Islet of Langerhans (tissue), 1 donor: ENCODE results near the gene LRMDA.
A peak's percentile ranks its signal among the peaks of the same experiment; 100 is the strongest.

Experiments used
- FAIRE-seq: peaks from one replicate; lab custom pipeline; 2011; peaks lifted over from hg19 to GRCh38; lab: Jason Lieb, UNC

LRMDA gene

DNA sequence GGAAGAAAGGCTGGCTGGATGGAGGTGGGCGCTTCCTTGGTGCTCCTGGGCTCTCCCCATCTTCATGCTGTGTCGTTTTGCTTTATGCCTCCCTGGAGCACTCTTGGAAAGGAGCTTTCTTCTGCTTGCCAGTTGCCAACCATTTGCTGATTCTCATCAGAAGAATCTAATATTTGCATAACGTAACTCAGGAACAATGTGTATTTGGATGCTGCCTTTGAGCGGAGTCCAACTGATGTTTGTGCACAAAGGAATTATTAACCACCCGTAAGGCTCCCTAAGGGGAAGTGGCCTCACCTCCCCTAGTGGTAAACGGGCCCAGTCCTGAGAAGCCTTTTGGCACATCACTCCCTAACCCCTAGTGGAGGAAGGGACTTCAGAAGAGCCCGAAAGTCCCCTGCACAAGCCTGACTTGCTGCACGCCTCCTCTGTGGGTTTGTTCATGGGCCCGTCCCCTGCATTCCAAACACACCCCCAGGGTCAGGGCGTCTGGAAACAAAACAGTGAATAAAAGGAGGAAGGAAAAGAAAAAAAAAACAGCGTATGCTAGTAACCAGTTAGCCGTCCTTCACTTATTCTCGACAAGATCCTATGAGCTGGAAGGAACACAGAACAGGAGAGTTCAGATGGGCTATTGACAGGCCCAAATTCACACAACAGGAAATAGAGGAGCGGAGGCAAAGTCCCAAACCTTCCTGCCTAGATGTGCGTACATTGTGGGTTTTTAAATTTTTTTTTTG is 602.2 kb downstream of the LRMDA start:
- no peak for FAIRE-seq

DNA sequence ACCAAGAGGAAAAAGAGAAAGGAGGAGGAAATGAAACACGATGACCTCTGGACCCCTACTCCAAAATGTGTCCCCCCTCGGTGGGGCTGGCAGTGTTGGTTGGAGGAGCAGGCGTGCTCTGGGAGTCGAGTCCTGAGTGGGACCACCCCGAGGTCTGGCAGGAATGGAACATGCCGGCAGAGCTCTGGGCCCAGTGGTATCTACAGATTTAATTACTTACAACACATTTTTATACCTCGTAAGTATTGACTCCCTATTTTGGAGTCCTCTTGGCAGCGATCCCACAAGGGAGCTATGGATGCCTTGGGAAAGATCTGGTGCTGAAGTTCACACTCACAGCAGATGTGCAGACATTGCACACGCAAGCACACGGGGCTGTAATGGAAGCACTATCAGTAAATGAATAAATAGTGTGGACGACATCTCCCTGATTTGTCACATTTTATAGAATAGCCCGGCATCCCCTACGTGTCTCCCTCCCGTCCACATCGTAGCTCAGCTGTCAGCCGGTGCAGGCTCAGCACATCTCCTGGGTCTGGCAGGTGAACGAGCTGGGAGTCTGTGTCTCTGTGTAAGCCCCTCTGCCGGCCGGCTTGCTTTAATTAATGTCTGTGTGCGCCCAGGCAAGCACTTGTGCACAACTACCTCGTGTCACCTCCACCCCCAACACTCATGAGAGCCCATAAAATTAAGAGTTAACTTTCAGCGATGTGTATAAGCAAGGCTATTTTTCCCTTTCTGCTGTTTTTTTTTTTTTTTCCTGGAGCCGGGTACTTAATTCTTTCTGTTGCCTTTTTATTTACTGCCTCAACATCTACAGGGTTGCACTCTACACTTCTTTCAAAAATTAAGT is 603.2 kb downstream of the LRMDA start:
- FAIRE-seq, result no peak

DNA sequence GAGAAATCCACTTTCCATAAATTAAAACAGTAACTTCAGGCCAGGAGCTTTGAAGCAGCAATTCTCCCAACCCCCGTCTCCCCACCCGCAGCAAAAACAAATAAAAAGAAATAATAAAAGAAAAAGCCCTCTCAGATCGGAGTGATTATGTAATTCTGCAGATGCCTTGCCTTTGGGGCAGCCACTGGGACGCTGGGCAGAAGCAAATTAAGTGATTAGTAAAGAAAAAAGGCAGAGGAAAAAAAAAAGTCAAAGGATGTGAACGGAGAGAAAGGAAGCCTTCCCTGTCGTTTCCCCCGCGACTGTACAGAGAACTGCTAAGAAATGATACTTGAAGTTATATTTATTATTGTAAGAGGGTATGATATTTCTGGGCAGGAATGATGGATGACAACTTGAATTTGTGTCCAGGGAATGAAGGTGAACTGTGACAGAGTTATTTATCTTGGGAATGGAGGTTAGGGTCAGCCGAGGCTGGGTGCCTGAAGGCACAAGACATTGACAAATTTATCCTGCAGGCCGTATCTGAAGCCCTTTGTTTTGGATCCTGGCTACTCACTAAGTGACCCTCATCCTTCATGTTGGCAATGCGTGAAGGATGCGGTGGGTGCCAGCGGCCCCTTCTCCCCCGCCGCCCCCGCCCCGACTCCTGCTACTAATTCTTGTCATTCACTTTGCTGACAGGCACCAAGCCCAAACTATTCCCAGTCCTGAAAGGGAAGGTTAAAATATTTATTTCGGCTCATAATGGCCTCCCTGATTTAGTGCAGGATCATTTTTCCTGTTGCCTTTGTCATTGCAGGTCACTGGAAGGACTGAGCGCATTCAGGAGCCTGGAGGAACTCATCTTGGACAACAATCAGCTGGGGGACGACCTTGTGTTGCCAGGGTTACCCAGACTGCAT is 604.0 kb downstream of the LRMDA start:
- FAIRE-seq, result no peak

DNA sequence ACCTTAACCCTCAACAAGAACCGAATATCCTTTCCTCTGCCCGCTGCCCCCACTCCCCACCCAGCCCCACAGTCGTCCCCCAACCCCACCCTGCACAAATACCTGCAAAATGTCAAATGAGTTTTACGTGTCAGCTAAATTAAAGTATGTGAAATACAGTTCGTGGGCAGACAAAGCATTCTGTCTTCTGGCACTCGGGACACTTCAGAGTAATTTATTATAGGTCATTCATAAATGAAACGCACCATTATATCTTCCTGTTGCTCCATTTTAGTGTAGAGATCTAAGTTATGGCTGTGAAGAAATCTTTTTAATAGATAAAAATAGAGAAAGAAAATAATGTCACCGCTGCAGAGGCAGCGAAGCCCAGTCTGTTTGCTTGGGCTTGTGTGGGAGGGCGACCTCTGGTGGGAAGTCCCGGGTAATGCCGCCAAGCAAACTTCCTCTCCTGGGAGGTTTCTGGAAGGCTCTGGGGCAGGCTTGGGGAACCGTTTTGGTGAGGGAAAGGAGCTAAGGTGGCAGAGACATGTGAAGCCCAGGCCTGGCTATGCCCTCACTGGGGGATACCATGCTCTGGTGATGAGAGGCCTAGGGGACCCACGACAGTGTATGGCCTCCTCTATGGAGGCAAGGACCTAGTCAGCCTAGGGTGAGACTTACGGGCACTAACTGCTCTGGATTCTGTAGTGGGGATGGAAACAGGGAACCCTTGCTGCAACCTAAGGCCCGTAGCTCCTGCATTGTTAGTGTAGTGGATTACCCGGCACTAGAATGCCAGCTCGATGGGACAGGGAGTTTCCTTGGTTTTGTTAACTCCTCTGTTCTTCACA is 604.9 kb downstream of the LRMDA start:
- no peak for FAIRE-seq

DNA sequence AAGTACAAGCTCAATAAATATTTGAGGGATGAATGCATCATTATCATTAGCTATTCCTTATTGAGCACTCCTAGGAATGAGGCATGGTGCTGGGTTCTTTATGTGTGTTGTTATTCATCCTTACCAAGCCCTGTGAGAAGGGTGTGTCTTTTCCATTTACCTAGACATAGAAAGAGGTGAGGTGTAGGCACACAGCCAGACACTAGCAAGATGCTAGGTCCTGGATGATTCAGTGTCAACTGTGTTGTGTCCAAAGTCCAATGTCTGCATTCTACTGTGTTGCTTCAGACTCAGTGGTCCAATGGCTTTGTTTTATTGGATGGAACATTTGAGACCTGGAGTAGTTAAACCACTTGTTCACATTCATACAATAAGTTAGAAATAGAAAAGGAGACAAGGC is 605.5 kb downstream of the LRMDA start:
- FAIRE-seq, result no peak

DNA sequence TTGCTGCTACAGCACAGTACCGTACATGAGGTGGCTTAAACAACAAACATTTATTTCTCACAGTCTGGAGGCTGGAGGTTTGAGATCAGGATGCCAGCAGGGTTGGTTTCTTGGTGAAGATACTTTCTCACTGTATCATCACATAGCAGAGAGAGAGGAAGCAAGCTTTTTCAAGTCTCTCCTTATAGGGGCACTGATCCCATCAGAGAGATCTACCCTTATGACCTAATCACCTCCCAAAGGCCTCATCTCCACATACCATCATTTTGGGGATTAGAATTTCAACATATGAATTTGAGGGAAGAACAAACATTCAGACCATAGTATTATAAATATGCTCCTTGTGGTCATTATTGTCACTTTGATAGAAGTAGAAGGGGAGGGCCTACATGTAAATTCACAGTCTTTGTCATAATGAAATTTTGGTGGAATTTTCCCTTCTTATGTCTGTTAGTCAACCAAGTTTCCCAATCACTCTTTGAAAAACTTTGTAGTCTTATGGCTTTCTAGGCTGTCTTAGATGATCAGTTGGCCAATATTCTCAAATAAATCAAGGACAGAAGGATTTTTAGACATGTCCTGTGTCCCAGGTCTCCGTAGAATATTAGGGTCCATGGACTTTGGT is 606.2 kb downstream of the LRMDA start:
- FAIRE-seq, result no peak

DNA sequence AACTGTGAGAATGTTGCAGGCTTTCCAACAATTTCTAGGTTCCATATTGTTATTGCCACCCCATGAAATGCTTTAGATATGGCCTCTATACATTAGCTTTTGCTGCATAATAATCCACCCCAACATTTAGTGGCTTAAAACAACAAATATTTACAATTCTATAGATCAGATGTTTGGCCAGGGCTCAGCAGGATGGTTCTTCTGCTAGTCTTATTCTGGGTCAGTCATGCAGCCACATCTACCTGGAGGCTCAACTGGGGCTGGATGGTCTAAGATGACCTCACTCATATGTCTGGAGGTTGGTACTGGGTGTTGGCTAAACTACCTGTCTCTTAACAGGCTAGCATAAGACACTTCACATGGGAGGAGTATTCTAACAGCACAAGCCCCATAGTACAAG is 607.3 kb downstream of the LRMDA start:
- FAIRE-seq, result no peak

DNA sequence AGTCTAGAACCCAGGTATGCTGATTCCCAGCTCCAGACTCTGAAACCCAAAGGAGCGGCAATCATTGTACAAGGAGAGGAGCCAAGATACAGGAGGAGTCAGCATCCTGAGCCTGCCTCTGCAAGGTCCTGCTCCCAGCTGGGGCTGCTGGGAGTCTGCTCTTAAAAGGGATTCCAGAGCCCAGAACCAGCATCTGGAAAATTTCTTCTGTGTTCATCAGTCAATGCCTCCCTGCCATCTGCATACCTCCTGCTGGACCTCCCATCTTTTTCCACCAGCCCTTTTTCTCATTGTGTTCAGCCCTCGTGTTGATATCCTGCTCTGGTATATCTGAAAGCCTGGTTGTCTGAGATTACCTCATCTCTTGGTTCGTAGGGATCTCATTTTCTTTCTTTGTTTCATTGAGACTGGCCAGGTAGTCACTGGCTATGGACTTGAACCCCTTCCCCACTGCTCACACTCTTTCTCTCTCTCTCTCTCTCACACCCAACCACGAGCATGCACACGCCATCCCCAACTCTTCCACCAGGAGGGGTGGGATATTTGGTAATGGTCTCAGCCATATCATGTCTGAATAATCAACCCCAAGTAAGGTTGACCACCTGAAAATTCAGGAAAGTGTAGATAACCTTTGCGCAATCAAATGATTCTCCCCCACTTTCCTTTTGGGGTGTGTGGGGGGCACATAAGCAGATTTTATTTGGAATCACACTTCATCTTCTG is 608.8 kb downstream of the LRMDA start:
- no peak for FAIRE-seq

DNA sequence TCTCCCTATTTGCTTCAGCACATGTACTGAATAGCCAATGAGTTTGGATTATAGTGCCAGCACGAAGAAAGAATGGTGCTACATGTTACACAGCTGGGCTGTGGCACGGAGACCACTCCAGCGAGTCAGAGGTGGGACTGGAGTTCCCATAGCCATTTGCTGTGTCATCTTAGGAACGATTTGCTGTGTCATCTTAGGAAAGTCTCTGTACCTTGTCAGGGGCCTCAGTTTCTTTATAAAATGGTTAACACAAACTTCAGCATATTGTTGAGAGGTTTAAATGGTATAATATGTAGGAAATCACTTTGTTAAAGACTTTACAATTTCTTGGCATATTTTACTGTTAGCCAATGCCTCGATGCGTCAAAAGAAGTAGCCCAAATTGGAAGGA is 609.4 kb downstream of the LRMDA start:
- no peak for FAIRE-seq

DNA sequence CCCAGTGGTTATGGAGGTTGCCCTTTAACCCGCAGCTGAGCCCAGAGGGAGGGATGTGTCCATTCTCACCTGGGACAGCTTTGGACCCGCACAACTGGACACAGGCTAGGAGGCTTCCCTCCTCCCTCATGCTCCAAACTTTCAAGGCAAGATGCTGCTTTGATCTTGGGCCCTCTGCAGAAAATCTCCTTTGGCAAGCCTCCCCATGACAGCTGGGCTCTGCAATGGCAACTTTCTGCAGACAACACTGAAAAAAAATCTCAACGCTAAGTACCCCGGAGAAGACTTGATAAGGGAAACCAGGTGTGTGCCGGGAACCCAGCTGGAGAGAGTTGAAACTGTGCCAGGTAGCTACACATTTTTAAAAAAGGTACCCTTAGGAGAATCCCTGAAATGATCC is 610.1 kb downstream of the LRMDA start:
- no peak for FAIRE-seq

DNA sequence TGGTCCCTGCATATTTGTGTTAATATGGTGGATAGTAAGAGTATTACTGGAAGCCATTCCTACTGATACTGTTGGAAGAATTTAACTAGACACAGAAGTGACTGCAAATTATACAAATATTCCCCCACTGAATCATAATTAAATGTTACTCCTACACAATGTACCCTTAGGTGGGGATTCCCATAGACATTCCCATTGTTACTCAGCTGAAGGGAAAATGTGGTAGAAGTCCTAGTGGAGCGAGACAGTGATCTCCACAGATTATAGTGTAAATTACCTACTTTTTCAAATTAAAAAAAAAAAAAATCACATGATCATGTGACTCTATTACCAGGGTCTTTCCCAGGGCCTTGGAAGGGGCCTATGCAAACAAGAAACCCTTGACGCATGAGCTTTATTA is 611.8 kb downstream of the LRMDA start:
- no peak for FAIRE-seq

DNA sequence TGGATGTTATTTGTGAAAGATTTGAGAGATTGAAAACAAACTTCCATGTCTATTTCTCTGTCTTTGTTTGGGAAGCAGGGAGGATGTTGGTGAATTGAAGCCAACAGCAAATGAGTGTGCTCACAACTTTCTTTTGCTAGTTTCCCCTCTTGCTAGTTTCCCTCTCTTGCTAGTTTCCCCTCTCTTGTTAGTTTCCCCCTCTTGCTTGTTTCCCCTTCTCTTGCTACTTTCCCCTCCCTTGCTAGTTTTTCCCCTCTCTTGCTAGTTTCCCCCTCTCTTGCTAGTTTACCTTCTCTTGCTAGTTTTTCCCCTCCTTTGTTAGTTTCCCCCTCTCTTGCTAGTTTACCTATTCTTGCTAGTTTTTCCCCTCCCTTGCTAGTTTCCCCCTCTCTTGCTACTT is 613.3 kb downstream of the LRMDA start:
- no peak for FAIRE-seq

DNA sequence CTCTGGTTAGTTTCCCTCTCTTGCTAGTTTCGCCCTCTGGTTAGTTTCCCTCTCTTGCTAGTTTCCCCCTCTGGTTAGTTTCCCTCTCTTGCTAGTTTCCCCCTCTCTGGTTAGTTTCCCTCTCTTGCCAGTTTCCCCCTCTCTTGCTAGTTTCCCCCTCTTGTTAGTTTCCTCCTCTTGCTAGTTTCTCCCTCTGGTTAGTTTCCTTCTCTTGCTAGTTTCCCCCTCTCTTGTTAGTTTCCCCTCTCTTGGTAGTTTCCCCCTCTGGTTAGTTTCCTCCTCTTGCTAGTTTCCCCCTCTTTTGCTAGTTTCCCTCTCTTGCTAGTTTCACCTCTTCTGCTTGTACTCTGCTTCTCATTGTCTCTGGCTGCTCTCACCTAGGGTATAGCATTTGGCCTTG is 613.8 kb downstream of the LRMDA start:
- no peak for FAIRE-seq

DNA sequence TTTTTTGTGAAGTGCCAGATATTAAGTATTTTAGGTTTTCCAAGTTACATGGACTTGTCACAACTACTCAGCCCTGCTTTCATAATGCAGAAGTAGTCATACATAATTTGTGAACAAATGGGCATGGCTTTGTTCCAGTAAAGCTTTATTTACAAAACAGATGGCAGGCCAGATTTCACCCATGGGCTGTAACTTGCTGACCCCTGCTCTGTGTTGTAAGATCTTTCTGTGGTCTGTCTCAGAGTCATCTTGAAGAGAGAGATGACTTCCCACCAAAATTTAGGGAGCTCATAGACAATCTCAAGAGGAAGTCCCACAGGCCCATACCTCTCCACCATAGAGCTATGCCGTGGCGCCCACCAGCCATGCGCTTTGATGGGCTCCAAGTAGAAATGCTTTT is 616.1 kb downstream of the LRMDA start:
- no peak for FAIRE-seq

DNA sequence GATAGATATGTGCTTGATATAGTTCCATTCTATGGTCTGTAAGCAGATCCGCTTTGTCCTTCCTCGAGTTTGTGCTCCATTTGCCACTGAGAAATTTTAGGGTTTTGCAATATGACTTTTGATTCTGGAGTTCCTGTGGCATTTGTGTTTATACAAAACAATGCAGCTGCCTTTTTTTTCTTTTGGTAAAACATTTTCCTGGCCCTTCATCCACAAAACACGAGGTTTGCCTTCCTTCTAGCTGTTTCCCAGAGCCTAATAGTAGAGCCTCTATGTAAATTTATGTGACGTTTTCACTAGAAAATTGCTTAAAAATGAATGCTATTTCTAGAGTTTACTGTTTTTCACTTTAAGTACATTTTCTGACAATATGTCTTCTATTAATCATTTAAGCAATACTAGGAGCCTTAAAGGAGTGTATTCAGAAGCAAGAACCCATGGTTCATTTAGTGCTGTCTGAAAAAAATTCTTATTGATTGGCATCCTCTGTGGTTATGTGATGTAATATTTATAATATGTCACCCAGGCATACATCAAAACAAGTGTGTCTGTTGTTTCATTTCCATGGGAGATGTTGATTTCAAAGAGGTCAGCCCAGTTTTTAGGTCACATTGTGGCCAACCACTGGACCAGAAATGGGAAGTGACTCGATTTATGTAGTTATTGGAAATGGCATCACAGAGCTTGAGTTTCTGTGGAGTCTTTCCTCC is 618.3 kb downstream of the LRMDA start:
- FAIRE-seq, result no peak

DNA sequence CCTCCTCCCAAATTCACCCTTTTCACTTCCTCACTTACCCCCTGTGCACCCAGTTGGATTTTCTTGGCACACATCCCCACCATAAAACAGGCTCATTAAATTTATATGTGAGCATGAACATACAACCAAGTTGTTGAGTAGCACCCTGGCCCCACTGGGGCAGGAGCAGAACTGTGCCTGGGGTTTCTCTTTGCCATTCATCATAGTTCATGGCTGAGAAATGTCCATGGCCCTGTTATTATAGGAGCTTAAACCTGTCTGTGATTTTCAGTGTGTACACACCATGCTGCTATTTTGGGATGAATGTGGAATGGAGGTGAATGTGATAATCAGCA is 618.8 kb downstream of the LRMDA start:
- FAIRE-seq, result no peak

DNA sequence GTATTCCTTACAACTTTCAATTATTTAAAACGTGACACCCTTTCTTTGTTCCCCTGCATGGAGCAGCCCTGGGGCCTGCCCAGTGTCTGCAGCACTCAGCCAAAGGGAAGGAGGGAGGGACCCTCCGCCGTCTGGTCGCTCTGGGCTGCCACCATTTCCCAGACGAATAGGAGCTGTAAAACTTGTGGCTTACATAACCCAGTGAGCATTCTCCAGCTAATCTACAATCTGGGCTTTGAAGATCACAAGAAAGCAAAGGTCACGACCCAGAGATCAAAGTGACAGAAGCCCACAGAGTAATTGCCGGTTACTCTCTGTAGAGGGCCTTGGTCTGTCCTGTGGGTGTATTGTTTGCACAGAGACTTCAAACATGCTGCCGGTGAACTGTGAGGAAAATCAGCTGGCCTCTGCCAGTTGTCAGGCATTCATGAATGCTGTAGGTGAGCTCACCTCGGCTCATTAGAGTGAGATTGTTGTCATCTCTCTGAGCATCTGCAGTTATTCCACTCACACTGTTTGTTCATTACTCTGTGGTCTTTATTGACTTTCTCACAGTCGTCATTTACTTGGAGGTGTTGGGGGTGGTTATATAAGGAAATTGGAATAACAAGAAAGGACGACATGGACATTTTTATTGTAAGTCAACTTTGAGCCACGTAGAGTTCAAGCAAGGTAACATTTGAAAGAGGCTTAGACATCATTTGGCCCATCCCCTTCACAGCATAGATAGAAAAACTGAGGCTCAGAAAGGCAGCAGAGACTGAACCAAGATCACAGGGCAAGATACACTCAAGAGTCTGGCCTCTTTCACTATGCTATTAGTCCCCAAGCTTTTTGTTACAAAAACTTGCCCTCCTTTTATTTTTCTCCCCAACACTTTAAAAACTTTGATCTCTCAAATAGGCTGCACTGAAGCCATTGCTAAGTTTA is 619.8 kb downstream of the LRMDA start:
- FAIRE-seq, result peak; percentile 94

DNA sequence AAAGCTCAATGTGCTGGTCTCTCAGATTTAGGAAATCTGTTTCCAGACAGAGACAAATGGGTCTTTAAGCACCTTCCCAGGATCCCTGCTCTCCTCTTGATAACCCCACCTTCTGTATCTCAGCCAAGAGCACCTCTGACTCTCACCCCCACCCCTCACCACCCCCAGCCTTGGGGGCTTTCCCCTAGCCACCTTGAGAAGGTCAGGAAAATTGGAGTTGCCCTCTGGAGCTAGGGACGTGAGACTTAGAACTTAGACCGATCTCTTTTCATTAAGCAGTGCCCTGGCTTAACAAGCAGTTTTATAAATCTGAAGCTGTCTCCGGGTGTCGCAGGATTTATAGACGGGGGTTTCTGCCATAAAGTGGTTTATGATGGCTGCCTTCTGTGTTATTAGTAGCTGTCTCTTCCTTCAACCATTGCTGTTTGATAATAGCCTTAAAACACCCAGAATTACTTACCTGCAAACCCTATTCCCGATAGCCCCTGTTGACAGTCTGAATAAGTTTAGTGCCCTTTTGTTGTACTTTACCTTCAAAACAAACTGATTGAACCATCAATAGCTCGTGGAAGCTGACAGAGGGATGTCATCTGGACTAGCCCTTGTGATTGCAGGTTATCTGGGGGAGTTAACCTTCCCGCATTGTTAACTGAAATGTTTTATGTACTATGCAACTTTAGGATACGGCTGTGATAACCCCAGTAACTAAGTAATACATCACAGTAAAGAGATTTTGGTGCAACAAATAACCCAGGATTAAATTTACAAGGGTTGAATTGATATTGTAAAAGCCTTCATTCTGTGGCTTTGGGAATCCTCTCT is 621.5 kb downstream of the LRMDA start:
- no peak for FAIRE-seq
